Measurements from ENCODE around the gene ST8SIA4. TPM values are rescaled to one million over a fixed set of nuclear protein-coding genes. Genes with fewer than 3 reads are reported as not detected.
"Not testable (repeated sequence)": the region's sequence is repeated elsewhere in the genome, so short reads cannot be mapped to it uniquely, and the experiment has no call there.

The ST8SIA4 gene
- polyA plus RNA-seq, 12 donors, result 5.6 to 8.2 (median 6.7) TPM; not detected in 1

- no peak for DNase-seq
These were observed 114.7 kb downstream of the ST8SIA4 start for GRCh38 chr5:100788417-100788816.

GRCh38 chr5:100787648-100788047 is 115.4 kb downstream of the ST8SIA4 start:
- DNase-seq, result no peak

GRCh38 chr5:100785536-100785935 is 117.5 kb downstream of the ST8SIA4 start:
- DNase-seq, result not testable (repeated sequence)

GRCh38 chr5:100780376-100780870 is 122.7 kb downstream of the ST8SIA4 start:
- DNase-seq, result no peak

GRCh38 chr5:100779669-100780375 is 123.3 kb downstream of the ST8SIA4 start:
- DNase-seq, result no peak

- DNase-seq, result peak; percentile 61
These were observed 125.3 kb downstream of the ST8SIA4 start for GRCh38 chr5:100777680-100778300.

- no peak for DNase-seq
These were observed 127.6 kb downstream of the ST8SIA4 start for GRCh38 chr5:100775533-100775855.

- no peak for DNase-seq
These were observed 130.5 kb downstream of the ST8SIA4 start for GRCh38 chr5:100772548-100772947.

GRCh38 chr5:100772006-100772405 is 131.1 kb downstream of the ST8SIA4 start:
- no peak for DNase-seq

- no peak for DNase-seq
These were observed 131.9 kb downstream of the ST8SIA4 start for GRCh38 chr5:100771181-100771580.

GRCh38 chr5:100768221-100768620 is 134.9 kb downstream of the ST8SIA4 start:
- DNase-seq, result no peak

- DNase-seq, result no peak
These were observed 140.1 kb downstream of the ST8SIA4 start for GRCh38 chr5:100762995-100763394.

- DNase-seq, result no peak
These were observed 141.0 kb downstream of the ST8SIA4 start for GRCh38 chr5:100762108-100762507.

GRCh38 chr5:100761192-100761591 is 141.9 kb downstream of the ST8SIA4 start:
- DNase-seq, result no peak

GRCh38 chr5:100760688-100761087 is 142.4 kb downstream of the ST8SIA4 start:
- no peak for DNase-seq

GRCh38 chr5:100758780-100759179 is 144.3 kb downstream of the ST8SIA4 start:
- DNase-seq, result no peak

- DNase-seq, result no peak
These were observed 144.8 kb downstream of the ST8SIA4 start for GRCh38 chr5:100758306-100758705.

GRCh38 chr5:100757618-100758017 is 145.5 kb downstream of the ST8SIA4 start:
- DNase-seq, result no peak

Data from muscle of arm (tissue), 12 donors.